HFF-Myc (cell line): Measurements from ENCODE around the gene IGSF11.

Experiments
- DNase-seq: peaks from one replicate; pipeline ENCODE4 v3.0.0-alpha.2; 2011; ENCODE audit warnings: low read depth; ENCODE audit errors: extremely low read depth
- H3K4me3 ChIP-seq: replicated peaks from 2 replicates; pipeline ENCODE4 v1.5.1; 2011; ENCODE audit warnings: low read depth, mild to moderate bottlenecking, control low read depth, low read length
- CTCF ChIP-seq: IDR thresholded peaks from 2 replicates; pipeline ENCODE4 v1.5.1; 2012; ENCODE audit warnings: mild to moderate bottlenecking, low read depth, low read length, control low read depth; ENCODE audit errors: missing control alignments

IGSF11 gene

GRCh38 chr3:118955914-118956556, 78.6 kb downstream of the IGSF11 start:
- no peak for DNase-seq
- H3K4me3 ChIP-seq = no peak overlapping the region
- no peak for TF ChIP-seq CTCF

GRCh38 chr3:118951089-118951488, 83.6 kb downstream of the IGSF11 start:
- TF ChIP-seq CTCF = no peak
- no peak overlapping the region for H3K4me3 ChIP-seq
- DNase-seq = no peak

- TF ChIP-seq CTCF = no peak
- no peak for DNase-seq
Measured at GRCh38 chr3:118949113-118949760, 85.4 kb downstream of the IGSF11 start.

GRCh38 chr3:118948146-118948545, 86.5 kb downstream of the IGSF11 start:
- no peak for TF ChIP-seq CTCF
- DNase-seq = no peak
- no peak overlapping the region for H3K4me3 ChIP-seq

More at GRCh38 chr3:118949113-118949760, 85.4 kb downstream of the IGSF11 start:
- H3K4me3 ChIP-seq = no peak overlapping the region

GRCh38 chr3:118946449-118946848, 88.2 kb downstream of the IGSF11 start:
- TF ChIP-seq CTCF = no peak
- H3K4me3 ChIP-seq = no peak overlapping the region
- DNase-seq = no peak

GRCh38 chr3:118945834-118946233, 88.8 kb downstream of the IGSF11 start:
- H3K4me3 ChIP-seq = no peak overlapping the region
- no peak for DNase-seq
- TF ChIP-seq CTCF = no peak
